GM21619 (cell line): ENCODE measurements around the gene BCO1.

ENCODE experiments used
- ATAC-seq: cut with Tn5 transposase; IDR thresholded peaks from one replicate; pipeline ENCODE4 v1.9.1; 2021; ENCODE audit not compliant: unreplicated experiment

The BCO1 gene

DNA sequence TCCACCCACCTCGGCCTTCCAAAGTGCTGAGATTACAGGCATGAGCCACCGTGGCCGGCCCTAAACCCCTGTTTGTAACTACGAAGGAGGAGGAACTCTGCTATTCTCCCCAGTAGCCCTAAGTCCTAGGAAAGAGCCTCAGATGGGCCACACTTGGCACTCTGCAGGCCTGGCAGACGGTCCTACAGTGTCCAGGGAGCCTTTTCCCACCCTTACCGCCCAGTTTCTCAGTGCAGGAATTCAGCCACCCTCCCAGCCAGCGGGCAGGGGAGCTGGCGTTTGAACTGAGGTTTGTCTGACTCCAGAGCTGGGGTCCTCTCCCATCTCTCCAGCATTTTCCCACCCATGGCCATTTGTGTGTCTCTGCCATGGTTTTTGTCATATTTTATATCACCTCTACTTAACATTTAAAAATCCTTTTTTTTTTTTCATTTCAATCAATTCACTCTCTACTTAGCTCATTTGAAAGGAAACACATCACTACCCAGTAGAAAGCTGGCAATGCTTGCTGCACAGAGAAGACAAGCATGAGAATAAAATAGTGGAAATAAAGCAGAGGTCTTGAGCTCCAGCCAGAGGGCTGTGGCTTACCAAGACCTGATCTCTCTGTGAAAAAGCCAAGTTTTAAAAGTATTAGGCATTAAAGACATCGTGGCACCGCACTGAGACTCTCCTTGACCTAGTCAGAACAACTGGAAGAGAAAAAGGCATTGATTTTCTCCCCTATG is 34.9 kb downstream of the BCO1 start:
- no peak for ATAC-seq

DNA sequence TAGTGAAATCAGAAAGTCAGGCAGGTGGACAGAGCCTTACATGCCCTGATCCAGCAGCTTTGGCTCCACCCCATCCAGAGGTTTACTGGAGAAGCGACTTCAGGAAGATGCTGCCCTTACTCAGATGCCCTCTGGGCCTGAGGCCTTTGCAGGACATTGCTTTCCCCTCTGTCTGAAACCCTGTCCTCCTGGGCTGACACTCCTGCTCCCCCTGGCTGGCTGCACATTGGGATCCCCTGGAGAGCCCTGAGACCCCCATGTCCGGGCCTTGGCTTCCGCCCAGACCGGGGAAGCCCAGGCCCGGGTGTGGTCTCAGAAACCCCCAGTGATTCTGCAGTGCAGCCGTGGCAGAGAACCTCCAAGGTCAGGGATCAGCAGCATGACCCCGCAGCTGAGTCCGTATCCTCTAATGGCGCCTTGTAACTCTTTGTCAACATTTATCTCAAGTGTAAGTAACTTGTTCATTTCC is 36.6 kb downstream of the BCO1 start:
- ATAC-seq: no peak

DNA sequence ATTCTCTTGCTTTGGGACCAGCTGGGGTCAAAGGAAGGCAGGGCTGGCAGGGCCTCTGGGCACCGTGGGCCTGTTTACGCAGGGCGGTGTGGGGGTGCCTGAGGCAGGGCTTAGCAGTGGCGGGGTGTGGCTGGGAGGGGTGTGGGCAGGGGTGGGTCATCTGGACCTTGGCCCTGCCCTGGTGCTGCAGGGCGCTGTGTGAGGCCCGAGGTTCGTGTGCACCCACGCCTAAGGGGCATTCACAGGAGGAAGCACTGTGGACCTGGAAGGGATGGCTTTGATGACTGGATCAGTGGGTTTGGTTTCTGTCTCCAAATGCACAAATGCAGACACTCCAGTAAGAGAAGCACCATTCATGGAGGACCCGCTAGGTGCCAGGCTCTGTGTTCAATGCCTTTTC is 37.3 kb downstream of the BCO1 start:
- ATAC-seq: no peak

DNA sequence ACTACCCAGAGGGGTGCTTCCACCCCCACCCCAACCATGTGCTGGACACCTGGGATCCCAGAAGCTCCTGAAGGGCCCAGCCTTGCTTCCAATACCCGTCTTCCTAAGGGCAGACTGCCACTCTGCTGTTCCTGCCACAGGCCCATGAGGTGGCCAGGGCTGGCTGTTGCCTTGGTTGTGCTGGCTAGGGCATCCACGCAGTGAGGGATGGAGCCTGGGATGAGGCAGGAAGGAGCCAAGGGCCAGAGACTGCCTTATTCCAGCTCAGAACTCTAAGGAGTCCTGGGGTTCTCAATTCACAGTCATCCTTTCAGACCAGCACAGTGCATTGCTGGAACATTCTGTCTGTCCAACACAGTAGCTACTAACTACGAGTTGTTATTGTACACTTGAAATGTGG is 37.8 kb downstream of the BCO1 start:
- ATAC-seq: no peak

DNA sequence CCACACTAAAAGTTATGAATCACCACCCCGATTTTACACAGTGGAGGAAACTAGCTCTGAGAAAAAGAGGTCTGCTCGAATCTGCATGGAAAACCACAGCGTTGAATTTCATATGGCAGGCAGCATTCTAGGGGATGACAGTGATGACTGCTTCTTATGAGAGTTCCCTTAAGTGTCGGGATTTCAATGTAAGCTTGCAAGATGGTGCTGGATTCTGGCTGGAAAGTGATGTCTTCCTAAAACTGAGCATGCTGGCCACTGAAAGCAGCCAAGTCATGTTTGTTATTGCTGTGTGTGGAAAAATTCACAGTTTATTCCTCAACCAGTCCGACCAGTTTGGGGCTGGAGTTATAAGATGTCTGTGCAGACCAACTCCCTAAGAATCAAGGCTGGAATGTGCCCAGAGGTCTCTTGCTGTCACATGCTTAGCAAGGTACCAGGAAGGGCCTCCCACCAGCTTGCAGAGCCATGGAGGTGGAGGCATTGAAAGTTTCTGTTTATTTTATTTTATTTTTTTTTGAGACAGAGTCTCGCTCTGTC is 39.1 kb downstream of the BCO1 start:
- ATAC-seq: no peak

DNA sequence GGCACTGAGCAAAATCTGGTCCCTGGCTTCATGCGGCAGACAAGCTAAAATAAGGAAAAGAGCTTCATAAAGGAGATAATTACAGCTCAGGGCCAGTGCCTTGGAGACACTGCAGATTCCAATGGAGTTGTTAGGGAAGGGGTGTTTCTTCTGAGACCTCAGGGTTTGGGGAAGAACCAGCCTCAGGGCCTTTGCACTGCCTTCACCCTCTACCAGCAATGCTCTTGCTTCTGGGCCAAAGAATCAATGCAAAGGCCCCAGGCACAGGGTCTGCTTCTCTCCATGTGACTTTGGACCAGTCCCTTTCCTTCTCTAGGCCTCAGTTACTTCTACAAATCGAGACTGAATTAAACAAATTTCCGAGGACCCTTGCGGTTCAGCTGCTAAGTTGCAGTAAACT is 40.0 kb downstream of the BCO1 start:
- no peak for ATAC-seq

DNA sequence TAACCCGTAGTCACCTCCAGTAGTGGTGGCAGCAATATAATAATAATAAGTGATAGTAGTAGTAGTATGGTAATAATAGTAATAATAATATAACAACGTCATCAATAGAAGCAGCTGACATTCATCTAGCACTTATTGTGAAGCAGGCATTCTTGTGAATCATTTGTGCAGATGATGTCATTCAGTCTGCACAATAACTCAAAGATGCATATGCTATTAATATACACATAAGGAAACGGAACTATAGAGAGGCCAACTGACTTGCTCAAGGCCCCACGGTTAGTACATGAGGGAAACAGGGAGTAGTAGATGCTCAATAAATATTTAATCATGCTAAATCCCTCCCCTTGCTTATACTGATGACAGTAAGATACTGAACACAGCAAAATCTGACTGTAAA is 40.9 kb downstream of the BCO1 start:
- ATAC-seq: no peak

DNA sequence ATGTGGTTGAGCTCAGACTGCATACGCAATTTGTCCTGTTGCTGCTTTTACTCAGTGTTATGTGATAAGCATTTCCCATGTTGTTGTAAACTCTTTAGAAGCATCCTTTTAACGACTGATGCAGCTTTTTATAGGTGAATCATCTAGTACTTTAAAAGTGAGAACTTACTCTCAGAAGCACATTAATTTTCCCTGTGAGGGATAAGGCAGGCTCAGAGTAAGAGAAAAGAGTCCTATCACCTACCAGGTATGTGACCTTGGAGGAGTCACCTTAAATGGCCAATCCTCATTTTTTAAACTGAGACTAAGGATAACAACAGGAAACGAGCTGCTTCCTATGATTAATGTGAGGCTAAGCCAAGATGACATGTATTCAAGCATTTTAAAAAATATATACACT is 41.9 kb downstream of the BCO1 start:
- no peak for ATAC-seq

DNA sequence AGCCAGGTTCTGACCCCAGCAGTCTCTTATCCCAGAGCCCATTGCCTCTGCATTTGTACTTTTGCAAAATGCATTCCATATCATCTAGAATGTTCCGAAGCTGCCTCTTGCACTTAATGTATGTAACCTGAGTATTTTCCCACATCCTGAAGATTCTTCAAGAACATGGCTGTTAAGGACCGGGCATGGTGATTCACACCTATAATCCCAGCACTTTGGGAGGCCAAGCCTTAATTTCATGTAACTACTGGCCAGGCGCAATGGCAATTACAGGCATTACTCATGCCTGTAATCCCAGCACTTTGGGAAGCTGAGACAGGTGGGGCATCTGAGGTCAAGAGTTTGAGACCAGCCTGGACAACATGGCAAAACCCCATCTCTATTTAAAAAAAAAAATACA is 44.6 kb downstream of the BCO1 start:
- no peak for ATAC-seq

DNA sequence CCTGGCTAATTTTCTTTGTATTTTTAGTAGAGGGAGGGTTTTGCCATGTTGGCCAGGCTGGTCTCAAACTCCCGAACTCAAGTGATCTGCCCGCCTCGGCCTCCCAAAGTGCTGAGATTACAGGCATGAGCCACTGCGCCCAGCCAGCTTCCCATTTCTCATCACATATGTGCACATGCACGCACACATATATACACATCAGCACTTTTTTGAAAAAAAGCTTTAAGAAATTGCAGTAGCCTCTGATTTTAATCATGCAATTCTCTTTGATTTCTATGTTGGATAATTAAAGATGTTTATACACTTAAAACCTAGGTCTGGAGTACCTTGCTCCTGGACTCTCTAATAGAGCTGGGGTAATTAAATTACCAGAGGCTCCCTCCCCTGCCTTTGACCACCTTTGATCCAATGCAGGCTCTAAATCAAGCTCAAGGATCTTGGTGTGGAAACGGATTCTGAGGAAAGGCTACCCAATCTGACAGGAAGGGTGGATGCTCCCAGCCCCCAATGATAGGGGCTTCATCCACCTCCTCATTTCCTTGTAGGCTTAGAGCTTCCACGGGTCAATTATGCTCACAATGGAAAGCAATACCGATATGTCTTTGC is 46.6 kb downstream of the BCO1 start:
- no peak for ATAC-seq

DNA sequence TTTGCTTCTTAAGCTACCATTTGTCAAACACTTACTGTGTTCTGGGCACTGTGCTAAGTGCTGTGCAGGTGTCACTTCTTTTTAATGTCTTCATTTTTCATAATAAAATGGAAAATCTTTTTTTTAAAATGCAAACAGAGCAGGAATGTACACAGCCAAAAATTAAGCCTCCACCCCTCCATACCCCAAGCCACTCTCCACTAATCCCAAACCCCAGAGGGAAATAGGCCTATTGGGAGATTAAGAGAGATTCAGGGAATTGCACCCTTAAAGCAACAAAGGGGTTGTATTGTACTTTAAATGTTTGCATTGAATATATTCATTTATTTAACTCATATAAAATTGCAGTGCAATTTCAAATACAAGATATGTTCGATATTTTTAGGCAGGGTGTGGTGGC is 47.7 kb downstream of the BCO1 start:
- ATAC-seq: no peak

DNA sequence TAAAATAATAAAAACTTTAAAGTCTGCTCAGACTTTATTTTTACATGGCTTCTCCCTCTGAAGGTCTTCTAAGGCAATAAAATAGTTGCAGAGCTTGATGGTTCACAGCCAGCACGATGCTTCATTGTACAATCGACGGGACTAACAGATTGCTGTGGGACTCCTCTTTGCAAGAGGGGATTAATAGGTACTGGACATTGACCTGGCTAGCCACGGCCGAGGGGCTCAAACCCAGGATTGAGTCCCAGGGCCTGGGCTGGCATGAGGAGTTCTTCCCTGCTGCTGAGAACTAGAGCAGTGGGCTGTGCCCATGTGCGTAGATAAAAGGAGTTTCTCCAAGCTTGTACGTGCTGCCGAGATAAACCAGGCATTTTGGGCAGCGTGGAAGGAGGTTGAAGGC is 52.6 kb downstream of the BCO1 start:
- ATAC-seq: no peak

DNA sequence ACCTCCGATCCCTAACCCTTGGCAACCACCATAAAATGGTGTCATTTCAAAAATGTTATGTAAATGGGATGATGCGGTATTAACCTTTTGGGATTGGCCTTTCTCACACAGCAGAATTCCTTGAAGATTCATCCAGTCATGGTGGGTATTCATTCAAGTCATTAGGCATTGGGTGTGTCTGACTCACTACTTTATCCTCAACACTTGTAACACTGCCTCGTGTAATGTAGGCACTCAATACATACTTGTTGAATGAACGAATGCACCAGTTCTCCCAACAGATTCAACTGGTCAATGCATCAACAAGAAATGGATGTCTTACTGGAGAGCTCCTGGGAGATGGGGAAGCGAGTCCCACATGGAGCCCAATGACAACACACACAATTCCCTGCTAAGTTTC is 54.4 kb downstream of the BCO1 start:
- no peak for ATAC-seq

DNA sequence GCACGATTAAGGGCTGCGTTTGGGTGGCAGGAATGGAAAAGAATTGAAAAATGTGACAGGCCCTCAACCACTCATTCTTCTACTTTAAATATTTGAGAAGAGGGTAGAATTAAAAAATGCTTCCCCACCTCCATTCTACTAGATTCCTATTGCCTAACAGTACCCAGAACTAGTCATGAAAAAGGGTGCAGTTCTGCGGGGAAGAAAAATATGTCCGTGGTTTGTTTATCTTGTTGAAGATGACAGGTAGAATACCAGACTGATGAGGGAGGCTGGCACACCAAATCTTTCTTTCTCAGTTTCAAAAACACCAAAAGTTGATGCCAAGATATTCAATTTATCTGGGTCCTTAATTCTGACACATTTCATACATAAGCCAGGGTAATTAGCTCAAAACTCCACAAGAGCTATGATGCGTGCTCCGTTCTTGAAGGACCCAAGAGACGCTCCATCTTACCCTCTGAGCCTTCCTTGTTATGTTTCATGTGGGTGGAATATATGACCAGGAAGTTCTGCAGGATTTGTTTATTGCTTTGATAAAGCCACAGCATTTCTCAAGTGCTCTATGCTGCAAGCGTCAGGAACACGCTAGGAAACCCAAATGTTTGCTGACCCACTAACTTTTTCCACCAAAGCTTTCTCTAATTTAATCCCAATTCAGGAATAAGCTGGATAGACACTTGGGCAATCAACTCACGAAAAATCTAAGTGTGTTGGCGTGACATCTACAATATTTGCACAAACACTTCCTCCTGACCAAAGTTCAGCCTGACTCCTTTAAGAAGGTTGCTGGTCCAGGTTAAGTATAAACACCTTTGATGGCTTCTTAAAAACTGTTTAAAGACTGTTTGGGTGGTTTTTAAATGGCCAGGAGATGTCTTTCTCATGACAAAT is 55.7 kb downstream of the BCO1 start:
- ATAC-seq: no peak

DNA sequence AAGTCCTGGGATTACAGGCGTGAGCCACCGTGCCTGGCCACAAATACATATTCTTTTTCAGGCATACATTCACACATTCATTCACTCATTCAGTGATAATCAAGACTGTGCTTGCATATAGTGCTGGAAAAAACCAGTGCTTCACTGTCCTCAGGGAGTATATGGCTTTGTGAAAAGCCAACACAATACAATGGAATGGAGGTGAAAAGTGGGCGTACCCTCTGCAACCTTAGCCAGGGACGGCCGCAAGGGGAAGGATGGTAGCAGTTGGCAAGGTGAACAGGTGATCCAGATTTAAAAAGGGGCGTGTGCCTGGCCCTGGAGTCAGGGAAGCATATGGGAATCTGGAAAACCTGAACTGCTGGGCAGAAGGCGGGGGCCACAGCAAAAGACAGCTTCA is 58.1 kb downstream of the BCO1 start:
- no peak for ATAC-seq

DNA sequence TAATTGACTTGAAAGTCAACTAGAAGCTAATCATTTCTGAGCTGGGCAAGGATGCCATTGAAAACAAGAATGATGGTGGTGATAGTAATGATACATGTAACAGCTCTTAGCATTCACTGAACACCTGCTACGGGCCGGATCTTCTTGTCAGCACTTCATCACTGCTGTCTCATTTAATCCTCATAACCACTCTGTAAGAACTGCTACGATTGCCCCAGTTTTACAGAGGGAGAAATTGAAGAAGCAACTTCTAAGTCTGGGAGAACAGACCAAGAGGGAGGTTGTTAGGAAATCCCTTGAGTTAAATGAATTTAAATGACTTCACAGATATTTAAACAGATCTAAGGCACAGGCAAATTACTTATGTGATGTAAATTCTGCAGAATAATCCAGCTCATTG is 69.3 kb downstream of the BCO1 start:
- ATAC-seq: no peak

DNA sequence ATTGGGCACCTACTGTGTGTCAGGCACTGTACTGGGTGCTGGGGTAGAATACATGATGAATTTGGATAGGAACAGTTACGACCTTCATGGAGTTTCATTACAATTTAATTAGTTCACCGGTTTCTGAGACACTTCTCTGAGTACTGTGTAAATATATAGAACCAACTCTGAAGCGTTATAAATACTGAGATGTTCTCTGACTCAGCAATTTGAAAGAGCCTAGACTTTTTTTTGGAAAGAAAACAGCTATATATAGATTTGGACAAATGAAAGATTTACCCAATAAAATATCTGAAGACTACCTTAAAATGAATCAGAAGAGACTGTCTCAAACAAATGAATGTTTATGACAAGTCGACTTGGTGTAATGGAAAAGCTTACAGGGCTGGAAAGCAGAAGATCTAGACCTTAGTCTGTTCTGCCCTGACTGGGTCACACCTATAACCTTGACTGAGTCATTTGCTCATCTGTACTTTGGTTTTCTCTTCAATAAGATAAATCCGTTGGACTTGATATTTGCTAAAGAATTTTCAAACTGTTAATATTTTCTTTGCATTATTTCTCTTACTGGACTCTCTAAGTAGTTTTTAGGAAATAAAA is 71.7 kb downstream of the BCO1 start:
- no peak for ATAC-seq

DNA sequence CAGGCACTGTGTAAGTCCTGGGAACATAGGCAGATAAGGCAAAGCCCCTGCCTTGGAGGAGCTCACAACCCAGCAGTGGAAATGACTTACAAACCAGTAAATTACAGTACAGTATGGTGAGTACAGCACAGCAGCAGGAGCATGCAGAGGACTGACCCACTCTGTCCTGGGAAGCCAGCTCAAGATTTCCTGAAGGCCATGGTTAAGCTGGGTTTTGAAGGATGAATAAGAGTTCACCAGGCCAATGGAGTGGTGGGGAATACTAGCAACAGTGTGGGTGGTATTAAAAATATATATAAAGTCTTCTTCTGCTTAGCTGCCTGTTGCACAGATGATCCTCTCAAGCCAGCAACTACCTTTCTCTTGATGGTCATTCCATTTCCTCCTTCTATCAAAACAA is 73.3 kb downstream of the BCO1 start:
- ATAC-seq: no peak

DNA sequence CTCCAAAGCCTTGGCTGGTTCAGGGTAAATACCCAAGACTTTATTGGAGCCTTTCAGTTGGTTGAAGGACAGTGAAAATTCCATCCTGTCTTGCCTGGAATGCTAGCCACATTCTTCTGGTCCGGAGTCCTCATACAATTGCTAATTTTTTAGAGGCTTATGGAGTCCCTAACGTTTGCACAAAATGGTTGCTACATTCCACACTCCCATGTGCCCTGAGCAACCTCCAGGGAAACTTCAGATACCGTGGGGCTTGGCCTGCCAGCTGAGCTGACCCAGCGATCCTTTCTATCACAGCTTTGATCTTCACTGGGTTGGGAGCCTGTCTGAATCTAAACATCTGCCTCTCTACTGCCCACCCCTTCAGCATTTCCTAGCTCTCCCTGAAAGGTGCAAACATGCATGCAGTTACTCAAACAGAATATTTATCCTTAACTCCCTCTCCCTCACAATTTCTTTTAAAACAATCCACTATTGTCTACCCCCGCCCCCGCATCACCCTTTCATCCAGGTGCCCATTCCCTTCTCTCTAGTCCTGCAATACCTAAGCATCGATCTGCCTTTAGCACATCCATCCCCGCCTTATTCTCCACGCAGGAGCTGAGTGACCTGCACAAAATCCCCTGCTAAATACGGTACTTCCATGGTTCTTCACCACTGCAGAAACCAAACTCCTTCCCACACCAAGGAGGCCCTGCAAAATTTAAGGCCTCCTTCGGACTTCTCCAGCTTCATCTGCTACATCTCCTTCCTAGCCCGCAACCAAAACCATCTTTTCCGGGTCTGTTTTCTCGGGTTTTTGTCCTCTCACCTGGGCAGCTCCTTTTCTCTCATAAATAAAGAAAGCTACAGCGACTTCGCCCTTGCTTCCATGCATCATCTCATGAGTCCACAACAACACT is 75.5 kb downstream of the BCO1 start:
- ATAC-seq: peak; percentile 1

DNA sequence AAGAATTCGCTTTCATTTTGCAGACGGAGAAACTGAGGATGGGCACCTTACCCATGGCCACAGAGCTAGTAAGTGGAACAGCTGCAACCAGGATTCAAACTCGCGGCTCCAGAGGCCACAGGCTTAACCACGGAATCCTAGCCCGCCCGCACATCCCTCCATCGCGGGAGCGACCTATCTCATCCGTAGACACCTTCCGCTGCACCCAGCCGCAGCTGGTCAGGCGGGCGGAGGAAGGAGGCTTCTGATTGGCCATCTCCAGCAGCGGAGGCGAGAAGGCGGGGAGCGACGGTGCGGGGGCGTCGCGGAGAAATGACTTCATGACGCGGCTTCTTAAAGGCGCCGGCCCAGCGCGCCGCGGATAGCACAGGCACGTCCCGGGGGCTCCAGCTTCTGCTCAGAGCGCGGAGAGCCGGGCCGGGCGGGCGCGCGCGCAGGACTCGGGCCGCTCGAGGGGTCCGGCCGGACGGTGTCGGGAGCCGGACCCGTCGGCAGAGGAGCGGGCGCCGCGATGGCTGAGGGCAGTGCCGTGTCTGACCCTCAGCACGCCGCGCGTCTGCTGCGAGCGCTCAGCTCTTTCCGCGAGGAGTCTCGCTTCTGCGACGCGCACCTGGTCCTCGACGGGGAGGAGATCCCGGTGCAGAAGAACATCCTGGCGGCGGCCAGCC is 76.2 kb downstream of the BCO1 start, which contains the start of gene GAN:
Gene GAN (plus strand): TSS at position 360 of the 668 bp plus-strand sequence. CDS start 152 bp downstream, at position 512.
- peak; percentile 96 for ATAC-seq
